PC-9 (cell line): ENCODE measurements around the gene MRRF. TPM values are rescaled to one million over a fixed set of nuclear protein-coding genes. Genes with fewer than 3 reads are reported as not detected.

Experiments
- BruUV-seq: library from RNA; stranded (reverse); fragments of 400-500 nt; replicated peaks from 2 replicates; lab custom pipeline; 2021; lab: Mats Ljungman, UMichigan
- CTCF ChIA-PET: fragments of 300-600 bp; sonication (Branson Sonifier 250); formaldehyde crosslinking; loops from one replicate; lab custom pipeline; 2022; ENCODE audit warnings: antibody characterized with exemption; lab: Charles Lee
- POLR2A ChIA-PET: fragments of 300-600 bp; sonication (Branson Sonifier 250); formaldehyde crosslinking; loops from one replicate; lab custom pipeline; 2022; ENCODE audit warnings: antibody characterized with exemption; ENCODE audit not compliant: unreplicated experiment; lab: Charles Lee
- DNase-seq, 2 experiments: peaks; one replicate each; pipeline versions ENCODE4 v3.0.0 to v3.0.0-alpha.2; 2015 to 2022; ENCODE audit warnings: mixed read lengths in 1 of 2
- H2AFZ ChIP-seq: fragments of 200-600 bp; sonication (generic); 2 replicates; pipeline ENCODE4 v1.8.1; 2017; ENCODE audit warnings: antibody characterized with exemption
- H3F3A ChIP-seq: fragments of 200-600 bp; sonication (generic); 2 replicates; pipeline ENCODE4 v1.8.1; 2017; ENCODE audit warnings: antibody characterized with exemption, mild to moderate bottlenecking, low read depth; ENCODE audit not compliant: insufficient read depth
- H3K27ac ChIP-seq: fragments of 200-600 bp; sonication (generic); 2 replicates; pipeline ENCODE4 v1.6.1; 2016; ENCODE audit warnings: mixed run types
- H3K27me3 ChIP-seq: fragments of 200-600 bp; sonication (generic); 2 replicates; pipeline ENCODE4 v1.6.1; 2016; ENCODE audit warnings: low read depth, mixed run types; ENCODE audit not compliant: insufficient read depth
- H3K36me3 ChIP-seq: fragments of 200-600 bp; sonication (generic); 2 replicates; pipeline ENCODE4 v1.6.1; 2016; ENCODE audit warnings: low read depth, mixed run types
- H3K4me1 ChIP-seq: fragments of 200-600 bp; sonication (generic); replicated peaks from 2 replicates; pipeline ENCODE4 v1.6.1; 2016; ENCODE audit warnings: mixed run types; ENCODE audit not compliant: insufficient read depth
- H3K4me2 ChIP-seq: fragments of 200-600 bp; sonication (generic); 2 replicates; pipeline ENCODE4 v1.6.1; 2017; ENCODE audit warnings: mixed run types
- H3K4me3 ChIP-seq: fragments of 200-600 bp; sonication (generic); 2 replicates; pipeline ENCODE4 v1.6.1; 2016; ENCODE audit warnings: mixed run types
- H3K79me2 ChIP-seq: fragments of 200-600 bp; sonication (generic); 2 replicates; pipeline ENCODE4 v1.6.1; 2017; ENCODE audit warnings: low read depth, mixed run types
- H3K9me2 ChIP-seq: fragments of 200-600 bp; sonication (generic); 2 replicates; pipeline ENCODE4 v1.8.1; 2017; ENCODE audit warnings: mild to moderate bottlenecking; ENCODE audit not compliant: insufficient read depth
- H3K9me3 ChIP-seq: fragments of 200-600 bp; sonication (generic); 2 replicates; pipeline ENCODE4 v1.8.1; 2016; ENCODE audit warnings: low read depth; ENCODE audit not compliant: insufficient read depth
- H4K20me1 ChIP-seq: fragments of 200-600 bp; sonication (generic); 2 replicates; pipeline ENCODE4 v1.8.1; 2017; ENCODE audit not compliant: insufficient read depth
- EZH2 ChIP-seq: fragments of 200-600 bp; sonication (generic); IDR thresholded peaks from 2 replicates; pipeline ENCODE4 v1.8.0; 2017; ENCODE audit warnings: antibody characterized with exemption, low read depth
- intact Hi-C: fragments of 100-400 bp; cut with micrococcal nuclease; formaldehyde crosslinking; loops from one replicate; pipeline ENCODE4 v1.10.0; 2022; ENCODE audit not compliant: unreplicated experiment
- total RNA-seq: library from RNA; stranded (reverse); gene quantifications from 2 replicates; pipeline ENCODE4 v1.2.3, GENCODE V29; 2021
- TF ChIP-seq, protein P1 (sequence below): fragments of 200-600 bp; sonication (generic); conservative IDR thresholded peaks from 2 replicates; pipeline ENCODE4 v1.6.1; 2017; ENCODE audit warnings: mixed run types, antibody characterized with exemption, mild to moderate bottlenecking, moderate library complexity

Gene MRRF
- total RNA-seq, 1 experiment from 2014 or later, result 79.5 TPM

- Histone ChIP-seq H3K9me2 (no peaks in the 10 kb centered on the region), H4K20me1 (no peaks in the 10 kb centered on the region), H3K9me3 (no peaks in the 10 kb centered on the region), H3K4me2 (no peak overlapping the region), H3F3A (no peaks in the 10 kb centered on the region), H3K79me2 (no peaks in the 10 kb centered on the region), H3K4me3 (no peak overlapping the region), H3K4me1 (no peaks in the 10 kb centered on the region), H3K27me3 (peaks cover 6% of the 10 kb centered on the region; the same call in 1 of the 2 replicates), H3K36me3 (no peaks in the 10 kb centered on the region), H2AFZ (no peak overlapping the region), H3K27ac (no peak overlapping the region)
- no peak for DNase-seq
- no TSS peak for BruUV-seq
- TF ChIP-seq EZH2, result no peak
- TF ChIP-seq, protein P1, sequence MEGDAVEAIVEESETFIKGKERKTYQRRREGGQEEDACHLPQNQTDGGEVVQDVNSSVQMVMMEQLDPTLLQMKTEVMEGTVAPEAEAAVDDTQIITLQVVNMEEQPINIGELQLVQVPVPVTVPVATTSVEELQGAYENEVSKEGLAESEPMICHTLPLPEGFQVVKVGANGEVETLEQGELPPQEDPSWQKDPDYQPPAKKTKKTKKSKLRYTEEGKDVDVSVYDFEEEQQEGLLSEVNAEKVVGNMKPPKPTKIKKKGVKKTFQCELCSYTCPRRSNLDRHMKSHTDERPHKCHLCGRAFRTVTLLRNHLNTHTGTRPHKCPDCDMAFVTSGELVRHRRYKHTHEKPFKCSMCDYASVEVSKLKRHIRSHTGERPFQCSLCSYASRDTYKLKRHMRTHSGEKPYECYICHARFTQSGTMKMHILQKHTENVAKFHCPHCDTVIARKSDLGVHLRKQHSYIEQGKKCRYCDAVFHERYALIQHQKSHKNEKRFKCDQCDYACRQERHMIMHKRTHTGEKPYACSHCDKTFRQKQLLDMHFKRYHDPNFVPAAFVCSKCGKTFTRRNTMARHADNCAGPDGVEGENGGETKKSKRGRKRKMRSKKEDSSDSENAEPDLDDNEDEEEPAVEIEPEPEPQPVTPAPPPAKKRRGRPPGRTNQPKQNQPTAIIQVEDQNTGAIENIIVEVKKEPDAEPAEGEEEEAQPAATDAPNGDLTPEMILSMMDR, result no peak
- POLR2A ChIA-PET, result no interaction called here
- CTCF ChIA-PET, result no interaction called here
- intact Hi-C loops, result loop anchor here (2.0 kb wide), 1 partner anchor 25 kb away; no protein-coding TSS in a partner anchor
These were observed 112.8 kb downstream of the MRRF start for GRCh38 chr9:122377241-122378164.

GRCh38 chr9:122378236-122378635 is 113.6 kb downstream of the MRRF start:
- no peaks in the 10 kb centered on the region for H3K79me2 ChIP-seq
- H3K4me1 ChIP-seq, result no peaks in the 10 kb centered on the region
- H3K9me3 ChIP-seq, result no peaks in the 10 kb centered on the region
- no peaks in the 10 kb centered on the region for H4K20me1 ChIP-seq
- no peaks in the 10 kb centered on the region for H3F3A ChIP-seq
- H2AFZ ChIP-seq, result no peak overlapping the region
- intact Hi-C loops, result no loop called here
- H3K4me3 ChIP-seq, result no peak overlapping the region
- CTCF ChIA-PET, result no interaction called here
- no TSS peak for BruUV-seq
- H3K27me3 ChIP-seq, result no peaks in the 10 kb centered on the region
- no peak overlapping the region for H3K4me2 ChIP-seq
- TF ChIP-seq EZH2, result no peak
- TF ChIP-seq, protein P1, result no peak
- POLR2A ChIA-PET, result no interaction called here
- H3K36me3 ChIP-seq, result no peaks in the 10 kb centered on the region
- no peak for DNase-seq
- no peaks in the 10 kb centered on the region for H3K9me2 ChIP-seq
- H3K27ac ChIP-seq, result no peak overlapping the region

DNA sequence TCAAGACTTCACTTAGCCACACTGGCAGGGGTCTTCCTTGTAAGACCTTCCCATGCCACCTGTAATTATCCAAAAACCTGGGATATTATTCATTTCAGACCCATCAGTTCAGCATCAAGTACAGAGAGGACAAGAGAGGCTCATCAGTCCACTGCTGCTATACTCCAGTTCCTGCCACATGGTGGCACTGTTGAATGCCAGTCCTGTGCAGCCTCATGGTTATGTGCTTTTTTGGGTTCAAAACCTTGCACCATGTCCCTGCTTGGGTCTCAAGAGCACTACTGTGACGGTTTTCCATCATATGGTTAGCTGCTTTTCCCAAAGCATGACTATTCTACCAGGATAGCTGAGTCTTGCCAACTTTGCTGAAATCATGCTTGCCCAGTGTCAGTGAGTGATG is 114.7 kb downstream of the MRRF start:
- Histone ChIP-seq H3K27ac (no peak overlapping the region), H3K4me1 (no peaks in the 10 kb centered on the region), H3K27me3 (no peaks in the 10 kb centered on the region), H3K9me2 (no peaks in the 10 kb centered on the region), H3F3A (no peaks in the 10 kb centered on the region), H3K4me3 (no peak overlapping the region), H4K20me1 (no peaks in the 10 kb centered on the region), H2AFZ (no peak overlapping the region), H3K79me2 (no peaks in the 10 kb centered on the region), H3K9me3 (no peaks in the 10 kb centered on the region), H3K36me3 (no peaks in the 10 kb centered on the region), H3K4me2 (no peak overlapping the region)
- TF ChIP-seq, protein P1, result peak; percentile 56
- no peak for TF ChIP-seq EZH2
- intact Hi-C loops, result no loop called here
- no peak for DNase-seq
- POLR2A ChIA-PET, result no interaction called here
- CTCF ChIA-PET, result interaction anchor here (0.6 kb wide), 1 partner anchor 16 kb away, joined by 3 read pairs; no protein-coding TSS in a partner anchor
- no TSS peak for BruUV-seq
